Activated CD8-positive, alpha-beta memory T cell treated with anti-CD3 and anti-CD28 coated beads for 24 hours (primary cell): ENCODE measurements around the gene TPSD1.
"Not testable (repeated sequence)": the region's sequence is repeated elsewhere in the genome, so short reads cannot be mapped to it uniquely, and the experiment has no call there.

Experiments used
- DNase-seq: peaks from one replicate; pipeline ENCODE4 v3.0.0-alpha.2; 2020

Gene TPSD1

GRCh38 chr16:1221628-1222552 is 34.0 kb upstream of the TPSD1 start:
- no peak for DNase-seq

- DNase-seq, result no peak
These were observed 33.1 kb upstream of the TPSD1 start for GRCh38 chr16:1222553-1223354.

- no peak for DNase-seq
These were observed 32.3 kb upstream of the TPSD1 start for GRCh38 chr16:1223355-1224214.

- DNase-seq, result no peak
These were observed 31.3 kb upstream of the TPSD1 start for GRCh38 chr16:1224558-1224957.

- DNase-seq, result no peak
These were observed 30.8 kb upstream of the TPSD1 start, which contains the start of gene TPSG1 for GRCh38 chr16:1225051-1225451. TSS of gene TPSG1 (minus strand) at chr16:1225268. CDS start at chr16:1225252, 16 bp downstream.

- DNase-seq, result not testable (repeated sequence)
These were observed 30.0 kb upstream of the TPSD1 start for GRCh38 chr16:1225728-1226311.

- DNase-seq, result not testable (repeated sequence)
These were observed 29.2 kb upstream of the TPSD1 start for GRCh38 chr16:1226692-1227091.

GRCh38 chr16:1228227-1228626 is 27.6 kb upstream of the TPSD1 start:
- DNase-seq, result not testable (repeated sequence)

- not testable (repeated sequence) for DNase-seq
These were observed 26.4 kb upstream of the TPSD1 start for GRCh38 chr16:1229476-1229875.

- not testable (repeated sequence) for DNase-seq
These were observed 25.8 kb upstream of the TPSD1 start, which contains the start of gene TPSB2 for GRCh38 chr16:1230084-1230470. TSS of gene TPSB2 (minus strand) at chr16:1230184. CDS start at chr16:1229951, 233 bp downstream.

GRCh38 chr16:1230471-1231212 is 25.2 kb upstream of the TPSD1 start:
- not testable (repeated sequence) for DNase-seq

GRCh38 chr16:1231301-1231700 is 24.6 kb upstream of the TPSD1 start:
- DNase-seq, result not testable (repeated sequence)

GRCh38 chr16:1232049-1232748 is 23.7 kb upstream of the TPSD1 start:
- not testable (repeated sequence) for DNase-seq

GRCh38 chr16:1236659-1237058 is 19.2 kb upstream of the TPSD1 start:
- DNase-seq, result not testable (repeated sequence)

- DNase-seq, result no peak
These were observed 17.9 kb upstream of the TPSD1 start for GRCh38 chr16:1237990-1238389.

- DNase-seq, result not testable (repeated sequence)
These were observed 17.0 kb upstream of the TPSD1 start for GRCh38 chr16:1238909-1239308.

- DNase-seq, result not testable (repeated sequence)
These were observed 16.3 kb upstream of the TPSD1 start for GRCh38 chr16:1239575-1239974.

GRCh38 chr16:1240436-1240835 is 15.4 kb upstream of the TPSD1 start, which contains the start of gene TPSAB1:
TSS of gene TPSAB1 (plus strand) at chr16:1240705. CDS start at chr16:1240939, 234 bp downstream.
- DNase-seq, result not testable (repeated sequence)

GRCh38 chr16:1241081-1241480 is 14.8 kb upstream of the TPSD1 start:
- not testable (repeated sequence) for DNase-seq

- DNase-seq, result not testable (repeated sequence)
These were observed 12.5 kb upstream of the TPSD1 start for GRCh38 chr16:1243363-1243762.
